AG10803 (cell line): Measurements from ENCODE around the gene CASTOR1.

Experiments used
- DNase-seq: peaks from one replicate; pipeline ENCODE4 v3.0.0; 2010; ENCODE audit warnings: low read depth
- H3K4me3 ChIP-seq: 2 replicates; pipeline ENCODE4 v1.5.1; 2011; ENCODE audit warnings: mild to moderate bottlenecking, low read length, control low read depth
- CTCF ChIP-seq: conservative IDR thresholded peaks from 2 replicates; pipeline ENCODE4 v1.5.1; 2011; ENCODE audit warnings: mild to moderate bottlenecking, low read length, control low read depth, inconsistent platforms

CASTOR1 gene

GRCh38 chr22:30305906-30306626, 16.8 kb upstream of the CASTOR1 start:
- no peak overlapping the region for H3K4me3 ChIP-seq
- TF ChIP-seq CTCF, result no peak
- no peak for DNase-seq

- no peak overlapping the region for H3K4me3 ChIP-seq
- no peak for TF ChIP-seq CTCF
- DNase-seq, result no peak
These were observed 16.2 kb upstream of the CASTOR1 start for GRCh38 chr22:30305519-30305905.

- DNase-seq, result no peak
- no peak overlapping the region for H3K4me3 ChIP-seq
- no peak for TF ChIP-seq CTCF
These were observed 15.4 kb upstream of the CASTOR1 start for GRCh38 chr22:30304495-30305244.

GRCh38 chr22:30302810-30303138, 13.5 kb upstream of the CASTOR1 start:
- no peak for TF ChIP-seq CTCF
- no peak for DNase-seq
- H3K4me3 ChIP-seq, result no peak overlapping the region

- DNase-seq, result peak; percentile 80
- no peak overlapping the region for H3K4me3 ChIP-seq
- TF ChIP-seq CTCF, result no peak
These were observed 12.9 kb upstream of the CASTOR1 start for GRCh38 chr22:30301995-30302809.

- DNase-seq, result no peak
- no peak overlapping the region for H3K4me3 ChIP-seq
- no peak for TF ChIP-seq CTCF
These were observed 10.0 kb upstream of the CASTOR1 start for GRCh38 chr22:30299322-30299721.
